HG02678 (cell line): Measurements from ENCODE around the gene C10orf71.

Experiments used
- ATAC-seq: cut with Tn5 transposase; IDR thresholded peaks from one replicate; pipeline ENCODE4 v1.9.1; 2021; ENCODE audit warnings: mild to moderate bottlenecking, moderate library complexity; ENCODE audit not compliant: unreplicated experiment

Gene C10orf71

DNA sequence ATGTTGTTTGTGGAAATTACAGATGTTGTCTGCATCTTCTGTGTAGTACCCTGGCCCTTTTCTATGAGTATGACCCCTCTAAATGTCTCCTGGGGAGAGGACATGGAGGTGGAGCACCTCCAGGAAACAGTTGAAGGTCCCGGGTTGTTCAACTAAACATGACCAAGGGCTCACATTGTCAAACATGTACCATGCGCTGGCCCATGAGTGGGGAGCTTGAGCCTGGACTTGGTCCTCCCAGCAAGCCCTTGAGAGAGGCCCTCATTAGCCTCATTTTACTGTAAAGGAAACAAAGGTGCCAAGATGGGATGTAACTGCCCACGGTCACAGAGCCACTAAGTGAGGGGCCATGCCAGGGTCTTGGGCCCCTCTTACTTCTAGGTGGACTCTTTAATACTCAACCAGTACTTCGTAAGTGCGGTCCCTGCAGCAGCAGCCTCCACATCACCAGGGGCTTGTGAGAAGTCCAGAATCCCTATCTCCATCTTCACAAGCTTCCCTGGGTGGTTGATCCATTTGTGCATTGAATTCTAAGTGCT is 31.2 kb downstream of the C10orf71 start:
- no peak for ATAC-seq

DNA sequence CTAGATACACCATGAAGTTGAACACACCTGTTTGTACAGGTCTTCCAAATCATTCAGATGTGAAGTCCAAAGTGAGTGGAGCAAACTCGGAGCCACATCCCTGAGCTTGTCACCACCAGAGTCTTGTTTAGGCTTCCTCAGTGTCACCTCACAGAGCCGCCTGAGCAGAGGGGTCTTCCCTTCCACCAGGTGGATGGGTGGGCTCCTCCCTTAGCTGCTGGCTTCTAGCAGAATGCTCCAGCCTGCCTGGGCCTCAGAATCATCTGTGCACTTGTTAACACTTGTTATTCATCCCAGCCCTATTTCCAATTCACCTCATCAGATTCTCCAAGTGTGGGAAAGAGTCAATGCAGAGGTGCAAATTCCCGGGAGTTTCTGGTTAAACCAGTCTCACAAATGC is 32.5 kb downstream of the C10orf71 start:
- no peak for ATAC-seq

DNA sequence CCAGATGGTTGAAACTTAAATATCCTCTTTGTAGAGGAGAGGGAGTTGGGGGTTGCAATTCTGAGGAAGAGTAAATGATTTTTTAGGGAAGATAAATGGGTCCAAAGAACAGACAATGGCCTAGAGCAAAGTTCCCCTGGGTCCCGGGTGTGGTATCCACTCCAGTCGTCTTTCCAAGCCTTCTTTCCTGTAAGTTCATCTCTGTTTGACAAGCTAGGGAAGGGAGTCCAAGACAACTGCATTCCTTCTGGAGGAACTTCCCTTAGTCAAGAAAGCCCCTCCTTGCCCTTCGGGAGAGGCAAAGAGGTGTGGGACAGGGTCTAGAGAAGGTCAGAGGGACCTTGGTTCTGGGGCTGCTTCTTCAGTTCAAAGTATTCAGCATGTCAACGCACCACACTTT is 33.4 kb downstream of the C10orf71 start:
- ATAC-seq: no peak

DNA sequence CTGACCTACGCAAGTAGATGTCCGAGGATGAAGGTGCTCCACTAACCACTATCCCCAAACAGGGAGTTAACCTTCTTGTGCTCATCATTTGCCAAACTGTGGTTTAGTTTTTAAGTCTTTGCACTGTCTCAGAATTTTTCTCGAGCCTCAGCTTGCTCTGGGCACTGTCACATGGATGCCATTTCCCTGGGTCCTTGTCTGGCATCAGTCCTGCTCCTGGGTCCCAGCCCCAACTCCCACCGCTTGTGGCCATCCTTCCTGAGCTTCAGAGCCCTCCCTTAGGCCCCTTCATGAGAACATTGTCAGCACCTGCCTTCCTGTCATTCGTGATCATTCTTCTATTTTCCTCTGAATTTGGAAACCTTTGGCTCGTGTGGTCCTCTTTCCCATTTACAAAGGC is 33.8 kb downstream of the C10orf71 start:
- no peak for ATAC-seq

DNA sequence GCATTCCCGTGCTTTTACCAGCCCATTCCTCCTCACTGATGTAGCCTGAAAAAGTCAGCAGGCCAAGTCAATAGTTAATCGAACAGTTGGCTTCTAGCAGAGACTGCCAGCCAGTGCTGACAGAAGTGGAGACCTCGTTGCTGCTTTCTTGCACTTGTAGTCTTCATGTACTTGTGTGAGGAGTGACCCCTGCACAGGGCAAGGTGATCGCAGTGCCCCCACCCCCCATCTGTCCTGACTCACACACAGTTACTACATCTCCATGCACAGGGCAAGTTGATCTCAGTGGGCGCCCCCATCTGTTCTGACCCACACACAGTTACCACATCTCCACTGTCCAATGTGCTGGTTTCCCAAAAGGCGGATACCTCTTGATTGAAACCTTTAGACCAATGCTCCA is 34.2 kb downstream of the C10orf71 start:
- ATAC-seq: no peak

DNA sequence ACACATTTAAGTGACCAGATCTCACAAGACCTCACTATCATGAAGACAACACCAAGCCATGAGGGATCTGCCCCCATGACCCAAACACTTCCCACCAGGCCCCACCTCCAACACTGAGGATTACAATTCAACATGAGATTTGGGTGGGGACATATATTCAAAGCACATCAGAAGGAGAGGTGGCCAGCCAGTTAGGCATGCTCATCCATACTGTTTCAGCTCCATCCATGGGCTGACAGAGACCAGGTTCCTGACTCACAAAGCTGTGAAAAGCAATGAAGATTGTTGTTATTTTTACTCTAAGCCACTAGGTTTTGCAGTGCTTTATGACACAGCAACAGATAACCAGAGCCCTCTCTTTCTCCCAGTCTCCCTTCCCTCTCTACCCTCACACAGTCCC is 36.0 kb downstream of the C10orf71 start:
- ATAC-seq: no peak

DNA sequence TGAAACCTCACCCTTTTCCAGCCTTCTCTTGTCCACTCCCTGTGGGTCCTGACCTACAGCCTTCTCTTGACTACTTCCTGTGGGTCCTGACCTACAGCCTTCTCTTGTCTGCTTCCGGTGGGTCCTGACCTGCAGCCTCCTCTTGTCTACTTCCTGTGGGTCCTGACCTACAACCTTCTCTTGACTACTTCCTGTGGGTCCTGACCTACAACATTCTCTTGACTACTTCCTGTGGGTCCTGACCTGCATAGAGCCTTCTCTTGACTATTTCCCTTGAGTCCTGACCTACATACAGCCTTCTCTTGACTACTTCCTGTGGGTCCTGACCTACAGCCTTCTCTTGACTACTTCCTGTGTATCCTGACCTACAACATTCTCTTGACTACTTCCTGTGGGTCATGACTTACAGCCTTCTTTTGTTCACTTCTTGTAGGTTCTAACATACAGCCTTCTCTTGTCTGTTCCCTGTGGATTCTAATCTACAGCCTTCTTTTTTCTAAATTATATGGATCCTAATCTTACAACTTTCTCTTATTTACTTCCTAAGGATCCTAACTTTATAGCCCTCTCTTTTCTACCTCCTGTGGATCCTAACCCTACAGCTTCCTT is 36.5 kb downstream of the C10orf71 start:
- ATAC-seq: no peak

DNA sequence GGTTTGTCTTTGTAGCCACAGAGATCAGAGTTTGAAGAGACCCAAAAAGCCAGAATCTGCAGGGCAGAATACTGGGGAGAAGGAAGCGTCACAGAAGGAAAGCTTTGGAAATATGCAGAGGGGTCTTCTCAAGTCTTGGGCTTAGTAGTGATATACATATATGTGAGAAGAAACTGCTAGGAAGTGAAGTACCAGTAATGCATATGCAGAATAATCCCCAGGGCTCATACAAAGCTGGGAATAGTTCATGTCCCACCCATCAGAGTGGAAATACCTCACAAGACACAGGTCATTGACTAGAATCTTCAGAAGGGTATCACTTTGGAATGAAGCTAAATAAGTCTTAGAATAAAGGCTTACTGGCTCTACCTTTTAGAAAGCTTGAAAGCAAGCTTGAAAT is 39.6 kb downstream of the C10orf71 start:
- ATAC-seq: no peak

DNA sequence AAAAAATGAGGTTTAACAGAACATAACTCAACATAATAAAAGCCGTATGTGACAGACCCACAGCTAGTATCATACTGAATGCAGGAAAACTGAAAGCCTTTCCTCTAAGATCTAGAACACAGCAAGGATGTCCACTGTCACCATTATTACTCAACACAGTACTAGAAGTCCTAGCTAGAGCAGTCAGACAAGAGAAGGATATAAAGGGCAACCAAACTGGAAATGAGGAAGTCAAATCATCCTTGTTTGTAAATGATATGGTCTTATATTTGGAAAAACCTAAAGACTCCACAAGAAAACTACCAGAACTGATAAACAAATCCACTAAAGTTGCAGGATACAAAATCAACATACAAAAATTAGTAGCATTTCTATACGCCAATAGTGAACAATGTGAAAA is 45.9 kb downstream of the C10orf71 start:
- ATAC-seq: no peak

DNA sequence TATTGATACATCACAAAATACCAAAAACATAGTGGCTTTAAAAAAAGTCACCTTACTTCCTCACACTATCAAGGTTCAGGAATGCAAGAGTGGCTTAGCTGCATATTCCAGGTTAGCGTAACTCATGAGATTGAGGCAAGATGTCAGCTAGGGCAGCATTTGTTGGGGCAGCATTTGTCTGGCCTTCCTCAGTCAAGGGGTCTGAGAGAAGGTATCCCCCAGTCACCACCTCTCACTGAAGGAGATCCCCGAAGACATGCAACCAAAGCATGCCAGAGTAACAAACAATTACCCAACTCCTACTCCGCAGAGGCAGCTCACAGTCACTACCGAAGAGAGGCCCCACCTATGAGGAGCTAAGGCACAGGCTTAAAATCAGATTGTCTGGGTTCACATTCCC is 48.4 kb downstream of the C10orf71 start:
- no peak for ATAC-seq

DNA sequence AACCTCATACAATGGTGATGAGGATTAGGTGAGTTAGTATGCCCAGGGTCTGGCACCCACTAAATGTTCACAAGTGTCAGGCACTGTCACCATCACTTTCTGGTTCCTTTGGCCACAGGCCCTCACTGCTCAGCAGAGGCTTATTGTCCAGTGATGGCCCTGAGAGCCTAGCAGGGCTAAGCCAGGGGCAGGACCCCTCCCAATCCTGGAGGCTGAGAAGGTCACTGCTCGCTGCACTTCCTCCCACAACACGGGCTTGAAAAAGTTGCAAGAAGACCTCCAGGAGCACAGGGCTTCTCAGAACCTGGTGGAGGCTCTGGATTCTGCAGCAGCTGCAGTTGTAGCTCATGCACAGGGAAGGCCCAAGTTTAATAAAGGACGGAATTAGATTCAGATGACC is 48.9 kb downstream of the C10orf71 start:
- no peak for ATAC-seq

DNA sequence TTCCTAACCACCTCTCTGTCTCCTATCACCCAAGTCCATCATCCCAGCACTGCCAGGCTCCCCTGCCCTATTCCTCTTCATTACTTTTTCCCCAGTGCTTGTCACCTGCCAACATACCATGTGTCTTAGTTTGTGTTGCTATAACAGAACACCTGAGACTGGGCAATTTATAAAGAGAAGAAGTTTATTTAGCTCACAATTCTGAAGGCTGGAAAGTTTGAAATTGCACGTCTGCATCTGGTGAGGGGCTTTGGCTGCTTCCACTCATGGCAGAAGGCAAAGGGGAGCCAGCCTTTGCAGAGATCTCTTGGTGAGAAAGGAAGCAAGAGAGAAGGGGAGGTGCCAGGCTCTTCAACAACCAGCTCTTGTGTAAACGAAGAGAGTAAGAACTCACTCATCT is 49.6 kb downstream of the C10orf71 start:
- no peak for ATAC-seq

DNA sequence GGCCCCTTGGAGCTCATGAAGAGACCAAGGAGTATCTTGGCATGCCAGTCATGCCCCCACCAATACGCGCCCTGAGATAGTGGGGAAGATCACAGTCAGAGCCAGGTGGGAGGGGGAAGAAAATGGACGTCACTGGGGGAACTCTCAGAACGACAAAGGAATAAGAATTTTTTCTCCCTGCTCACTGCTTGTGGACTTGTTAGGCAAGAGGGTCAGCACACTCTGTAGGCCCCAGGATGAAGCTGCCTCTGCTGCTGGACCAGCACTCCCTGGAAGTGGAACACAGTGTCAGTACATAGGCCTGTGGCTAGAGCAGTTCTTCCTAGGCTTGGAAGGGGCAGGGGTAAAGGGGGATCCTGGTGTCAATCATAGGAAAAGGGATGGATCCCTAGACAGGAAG is 50.4 kb downstream of the C10orf71 start:
- no peak for ATAC-seq

DNA sequence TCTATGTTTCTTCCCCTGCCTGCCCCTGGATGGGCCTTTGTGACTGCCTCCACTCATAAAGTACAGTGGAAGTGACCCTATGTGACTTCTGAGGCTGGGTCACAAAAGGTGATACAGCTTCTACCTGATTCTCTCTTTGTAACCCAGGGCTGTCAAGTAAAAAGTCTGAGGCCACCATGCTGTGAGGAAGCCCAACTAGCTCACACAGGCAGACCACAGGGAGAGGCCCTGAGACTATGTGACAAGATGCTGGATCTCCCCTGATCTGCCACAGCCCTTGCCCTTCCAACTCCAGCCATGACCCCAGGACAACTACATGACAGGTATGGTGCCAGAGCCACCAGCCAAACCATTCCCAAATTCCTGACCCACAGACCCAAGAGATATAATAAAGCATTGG is 51.2 kb downstream of the C10orf71 start:
- no peak for ATAC-seq

DNA sequence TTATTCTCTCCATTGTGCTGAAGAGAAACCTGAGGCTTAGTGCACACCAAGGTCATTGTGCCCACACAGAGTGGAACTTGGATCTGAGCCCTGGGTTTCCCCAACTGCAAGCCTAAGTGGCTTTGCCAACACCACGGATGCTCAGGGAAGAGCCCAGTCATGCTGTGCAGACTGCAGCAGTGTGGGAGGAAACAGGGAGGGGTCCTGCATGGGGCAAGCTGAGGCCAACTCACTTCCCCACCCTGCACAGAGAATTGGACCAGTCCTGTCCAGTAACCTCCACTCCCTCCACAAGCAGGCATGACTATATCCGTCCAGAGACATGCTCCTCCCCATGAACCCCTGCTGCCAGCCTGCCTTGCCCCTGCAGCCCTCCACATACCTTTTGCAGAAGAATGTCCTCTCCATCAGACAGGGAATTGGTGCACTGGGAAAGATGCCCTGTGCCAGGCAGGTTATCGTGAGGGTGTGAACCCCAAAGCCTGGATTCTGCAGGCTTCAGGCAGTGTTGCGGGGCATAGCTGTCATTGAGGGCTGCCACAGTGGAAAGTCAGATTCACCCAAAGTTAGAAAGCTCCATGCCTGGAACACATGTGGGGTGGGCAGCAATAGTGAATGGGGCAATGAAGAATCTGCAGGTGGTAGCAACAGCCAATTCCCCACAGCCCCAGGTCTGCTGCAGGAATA is 52.0 kb downstream of the C10orf71 start:
- no peak for ATAC-seq

DNA sequence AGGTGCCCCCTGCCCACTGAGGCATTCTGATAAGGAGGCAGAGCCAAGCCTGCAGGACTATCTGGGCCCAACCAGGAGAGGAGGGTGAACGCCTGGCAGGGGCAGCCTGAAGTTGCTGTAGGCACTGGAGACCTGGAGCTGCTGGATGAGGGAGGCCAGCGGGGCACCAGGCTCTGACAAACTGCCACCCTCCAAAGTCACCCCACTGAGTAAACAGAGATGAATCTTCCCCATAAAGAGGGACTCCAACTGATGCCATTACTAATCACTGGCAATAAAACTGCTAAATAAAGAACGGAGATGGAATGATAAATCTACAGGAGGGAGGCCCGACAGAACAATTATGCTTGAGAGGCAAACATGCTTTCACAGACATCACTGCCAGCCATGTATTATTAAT is 52.7 kb downstream of the C10orf71 start:
- no peak for ATAC-seq

DNA sequence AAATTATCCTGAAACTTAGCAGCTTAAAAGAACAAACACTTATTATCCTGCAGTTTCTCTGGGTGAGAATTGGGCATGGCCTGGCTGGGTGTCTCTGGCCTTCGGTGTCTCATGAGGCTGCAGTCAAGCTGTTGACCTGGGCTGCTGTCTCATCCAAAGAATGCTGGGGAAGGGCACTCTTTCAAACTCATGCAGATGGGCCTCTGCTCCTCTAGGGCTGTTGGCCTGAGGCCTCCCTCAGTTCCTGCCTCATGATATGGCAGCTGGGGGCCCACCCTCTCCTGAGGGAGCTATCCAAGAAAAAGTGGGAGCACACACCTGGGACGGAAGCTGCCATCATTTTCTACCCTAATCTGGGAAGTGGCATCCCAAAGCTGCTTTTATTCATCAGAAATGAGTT is 53.4 kb downstream of the C10orf71 start:
- no peak for ATAC-seq

DNA sequence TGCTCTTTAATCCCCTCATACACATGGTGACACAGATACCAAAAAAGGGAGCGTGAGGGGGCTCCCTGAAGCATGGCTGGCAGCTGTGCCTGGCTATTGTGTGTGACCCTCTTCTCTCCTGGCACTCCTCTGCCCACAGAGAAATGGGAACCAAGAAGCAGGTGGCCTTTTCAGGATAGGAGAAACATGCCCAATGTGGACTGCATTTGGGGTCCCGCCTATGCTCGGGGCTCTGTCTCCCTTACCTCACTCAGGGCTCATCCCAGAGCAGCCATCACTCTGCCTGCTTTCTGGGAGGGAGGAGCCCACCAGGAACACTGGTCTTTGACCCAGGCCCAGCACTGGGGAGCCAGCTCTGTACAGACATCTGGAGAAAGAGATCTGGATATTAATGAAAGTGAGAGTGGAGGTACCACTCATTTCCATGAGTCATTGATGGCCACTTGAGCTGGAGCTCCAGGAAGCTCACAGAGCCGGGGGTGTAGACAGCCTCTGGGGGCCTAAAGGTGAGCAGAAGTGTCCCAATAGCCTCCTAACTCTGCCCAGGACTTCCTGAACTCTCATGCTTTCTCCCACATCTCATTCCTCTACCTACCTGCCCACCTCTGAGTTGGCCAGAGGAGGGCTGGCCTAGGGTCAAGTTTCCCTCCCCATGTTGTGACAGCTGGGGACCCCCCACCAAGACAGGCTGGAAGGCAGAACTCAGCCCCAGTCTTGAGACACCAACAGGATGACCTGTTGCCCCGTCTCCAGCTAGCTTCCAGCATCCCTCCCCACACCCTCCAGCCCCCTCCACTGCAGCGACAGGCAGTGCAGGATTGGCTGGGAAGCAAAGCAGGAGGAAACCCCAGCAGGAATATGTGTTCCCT is 54.3 kb downstream of the C10orf71 start:
- no peak for ATAC-seq

DNA sequence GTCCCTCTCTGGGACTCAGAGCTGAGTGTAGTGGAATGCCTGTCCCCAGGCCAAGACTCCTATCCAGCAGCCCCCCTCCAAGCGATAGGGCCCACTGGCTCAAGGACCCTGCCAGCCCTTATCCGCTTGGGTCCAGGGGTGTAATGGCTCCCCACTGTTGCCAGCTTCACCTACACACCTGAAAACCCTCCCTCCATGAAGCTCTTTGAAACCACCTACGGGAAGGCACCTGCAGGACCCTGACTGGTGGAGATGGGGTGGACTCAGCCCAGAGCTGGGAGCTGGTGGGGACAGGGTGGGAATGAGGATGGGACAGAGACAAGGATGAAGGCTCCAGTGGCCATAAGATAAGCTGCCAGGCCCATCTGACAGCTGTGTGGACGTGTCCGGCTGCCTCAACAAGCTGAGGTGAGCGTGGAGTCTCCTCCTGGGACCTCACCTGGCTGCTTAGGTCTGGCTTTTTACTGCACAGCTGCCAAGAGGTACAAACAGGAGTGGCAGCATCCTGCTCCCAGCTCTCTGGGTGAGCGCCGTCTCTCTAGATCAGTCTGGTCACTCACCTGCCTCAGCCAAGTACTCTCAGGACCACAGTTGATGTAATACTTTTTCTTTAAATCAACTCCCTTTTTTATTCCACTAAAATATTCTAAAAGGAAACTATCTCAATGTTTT is 55.1 kb downstream of the C10orf71 start:
- ATAC-seq: no peak

DNA sequence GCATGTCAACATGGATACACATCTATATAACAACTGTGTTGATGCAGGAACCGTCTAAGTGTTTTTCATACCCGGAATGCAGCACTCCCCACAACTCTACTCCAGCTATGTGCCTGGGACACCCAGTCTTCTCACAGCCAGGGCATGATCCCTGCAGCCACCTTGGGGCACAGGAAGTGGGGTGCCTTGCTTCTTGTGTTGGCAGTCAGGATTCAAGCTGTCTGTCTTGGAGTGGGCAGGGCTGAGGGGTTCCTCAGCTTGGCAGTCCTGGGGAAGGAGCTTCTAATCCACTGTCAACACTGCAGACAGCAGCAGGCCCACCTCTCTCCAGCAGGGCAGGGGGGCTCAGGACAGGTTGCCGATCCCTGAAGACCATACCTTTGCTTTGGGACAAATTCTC is 55.6 kb downstream of the C10orf71 start:
- no peak for ATAC-seq

DNA sequence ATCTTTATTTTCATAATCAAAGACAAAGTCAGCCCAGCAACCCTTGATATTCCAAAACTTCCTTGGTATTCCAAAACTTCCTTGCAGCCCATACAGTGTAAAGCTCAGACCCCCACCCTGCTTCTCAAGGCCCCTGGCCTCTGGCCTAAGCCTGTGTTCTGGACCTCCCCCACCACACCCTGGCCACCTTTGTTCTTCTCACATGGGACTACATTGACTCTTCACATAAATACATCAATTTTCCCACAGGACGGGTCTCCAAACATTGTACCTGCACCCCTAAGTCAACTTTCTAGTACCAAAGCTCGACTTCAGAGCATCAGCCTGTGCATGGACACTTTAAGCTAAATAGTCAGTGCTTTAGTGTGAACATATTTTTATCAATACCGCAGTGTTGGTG is 56.3 kb downstream of the C10orf71 start:
- no peak for ATAC-seq
